EH (cell line): Measurements from ENCODE around the gene MEOX2.

Experiments
- DNase-seq: peaks from one replicate; pipeline ENCODE4 v3.0.0-alpha.2; 2015; ENCODE audit warnings: low read depth

Gene MEOX2

DNA sequence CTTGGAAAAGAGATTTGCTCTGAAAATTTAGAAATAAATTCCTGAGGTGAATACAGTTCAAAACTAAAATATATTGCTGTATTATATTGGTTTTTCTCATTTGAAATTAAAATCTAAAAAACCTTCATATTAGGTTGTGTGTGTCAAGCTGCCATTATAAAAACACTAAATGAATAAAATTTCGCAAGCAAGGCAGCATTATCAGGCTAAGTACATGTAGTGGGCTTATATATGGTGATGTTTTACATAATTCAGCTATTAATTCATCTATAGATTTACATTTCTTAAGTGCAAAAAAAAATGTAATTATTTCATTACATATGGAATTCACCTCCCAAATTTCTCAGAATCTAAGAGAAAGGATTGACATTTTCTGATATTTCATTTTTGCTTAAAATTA is 5.3 kb downstream of the MEOX2 start:
- no peak for DNase-seq

DNA sequence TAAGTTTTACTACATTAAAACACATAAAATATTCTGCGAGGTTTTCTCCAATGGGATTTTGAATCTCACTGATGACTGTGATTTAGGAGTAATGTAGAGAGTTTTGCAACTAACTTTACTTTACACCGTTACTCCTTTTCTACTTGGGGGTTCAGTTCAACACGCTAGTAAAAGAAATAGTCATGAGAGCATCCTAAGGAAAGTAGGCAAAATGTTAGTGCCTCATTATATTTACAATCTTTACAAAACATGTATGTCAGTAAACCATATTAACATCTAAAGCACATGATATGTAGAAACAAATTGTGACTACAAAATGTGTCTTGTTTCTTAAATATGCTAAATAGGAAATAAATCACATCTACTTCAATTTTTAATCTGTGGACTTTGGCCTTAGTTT is 6.0 kb downstream of the MEOX2 start:
- no peak for DNase-seq

GRCh38 chr7:15679306-15679705 is 7.2 kb downstream of the MEOX2 start:
- DNase-seq, result no peak

DNA sequence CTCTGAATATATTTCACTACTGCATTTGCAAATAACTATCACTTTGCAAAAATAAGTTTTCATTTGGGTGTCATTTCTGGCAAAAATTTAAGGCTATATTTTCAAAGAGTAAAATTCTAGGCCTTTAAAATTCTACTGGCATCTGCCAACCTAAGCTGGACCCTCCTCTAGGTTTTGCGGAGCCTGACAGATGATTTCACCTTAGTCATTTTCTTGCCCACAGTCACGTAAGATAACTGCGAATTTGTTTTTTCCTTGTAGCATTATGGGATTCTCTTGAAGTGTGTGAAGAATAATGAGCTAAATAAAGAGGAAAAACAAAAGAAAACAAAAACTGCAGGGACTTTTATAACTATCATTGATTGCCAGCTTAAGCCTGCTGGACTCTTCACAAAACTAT is 7.8 kb downstream of the MEOX2 start:
- DNase-seq, result no peak

DNA sequence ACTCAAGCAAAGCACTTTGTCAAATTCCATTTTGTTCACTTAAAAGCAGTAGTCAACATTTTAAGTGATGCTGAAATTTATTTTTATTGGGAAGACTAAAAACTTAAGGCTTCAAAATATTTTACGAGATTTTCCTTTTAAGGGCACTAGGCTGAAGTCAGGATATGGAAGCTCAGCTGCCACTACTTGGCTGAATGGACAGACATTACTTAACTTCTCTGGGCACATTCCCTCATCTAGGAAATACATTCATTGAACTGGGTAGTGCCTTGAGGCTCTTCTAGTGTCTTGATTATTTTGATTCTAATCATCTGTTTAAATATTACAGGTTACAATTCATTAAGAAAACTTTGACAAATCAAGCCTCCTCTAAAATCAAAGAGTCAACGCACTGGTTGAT is 11.1 kb downstream of the MEOX2 start:
- DNase-seq, result no peak

DNA sequence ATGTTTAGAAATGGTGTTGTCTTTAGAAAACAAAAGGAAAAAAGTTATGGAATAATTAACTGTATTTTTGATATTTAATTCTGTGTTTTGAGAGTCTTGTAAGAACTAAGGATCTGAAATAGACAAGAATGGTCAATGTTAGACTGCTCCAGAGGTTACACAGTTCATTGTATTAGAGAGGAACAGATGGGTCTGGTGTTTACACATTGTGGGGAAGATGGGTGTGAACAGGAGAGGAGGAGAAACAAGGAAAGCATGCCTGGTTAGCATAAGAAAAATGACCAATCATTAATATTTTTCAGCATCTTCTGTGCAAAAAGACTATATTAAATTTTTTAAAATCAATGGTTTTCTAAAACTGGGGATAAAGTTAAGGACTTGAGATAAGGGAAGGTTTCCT is 11.9 kb downstream of the MEOX2 start:
- no peak for DNase-seq

GRCh38 chr7:15669443-15670090 is 16.9 kb downstream of the MEOX2 start:
- DNase-seq, result no peak

DNA sequence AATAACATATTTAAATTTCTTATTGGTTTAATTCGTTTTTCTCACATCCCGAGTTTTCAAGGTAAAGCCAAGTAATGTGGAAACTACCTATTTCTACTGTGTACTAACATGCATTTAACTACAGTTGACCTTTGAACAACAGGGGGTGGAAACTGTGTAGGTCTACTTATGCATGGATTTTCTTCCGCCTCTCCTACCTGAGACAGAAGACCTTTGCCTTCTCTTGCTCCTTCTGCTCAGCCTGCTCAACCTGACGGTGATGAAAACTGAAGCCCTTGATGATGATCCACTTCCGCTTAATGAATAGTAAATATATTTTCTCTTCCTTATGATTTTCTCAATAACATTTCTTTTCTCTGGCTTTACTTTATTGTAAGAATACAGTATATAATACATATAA is 18.5 kb downstream of the MEOX2 start:
- no peak for DNase-seq

GRCh38 chr7:15662451-15662850 is 24.0 kb downstream of the MEOX2 start:
- no peak for DNase-seq

DNA sequence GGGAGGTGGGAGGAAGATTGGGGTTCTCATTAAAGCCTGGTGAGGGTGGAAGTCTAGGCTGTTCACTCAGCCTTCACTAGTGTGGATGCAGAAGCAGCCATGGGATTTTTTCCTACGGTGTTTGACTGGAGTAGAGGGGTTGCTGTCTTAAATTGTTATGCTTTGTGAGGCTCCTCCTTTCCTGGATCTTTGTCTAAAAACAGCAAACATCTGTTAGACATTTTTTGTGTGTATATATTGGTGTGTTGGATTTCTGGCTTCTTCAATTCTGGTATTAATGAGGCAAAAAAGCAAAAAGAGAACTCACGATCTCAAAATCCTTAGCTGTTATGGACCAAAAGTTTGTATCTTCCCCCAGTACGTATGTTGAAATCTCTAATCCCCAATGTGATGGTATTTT is 28.2 kb downstream of the MEOX2 start:
- no peak for DNase-seq

DNA sequence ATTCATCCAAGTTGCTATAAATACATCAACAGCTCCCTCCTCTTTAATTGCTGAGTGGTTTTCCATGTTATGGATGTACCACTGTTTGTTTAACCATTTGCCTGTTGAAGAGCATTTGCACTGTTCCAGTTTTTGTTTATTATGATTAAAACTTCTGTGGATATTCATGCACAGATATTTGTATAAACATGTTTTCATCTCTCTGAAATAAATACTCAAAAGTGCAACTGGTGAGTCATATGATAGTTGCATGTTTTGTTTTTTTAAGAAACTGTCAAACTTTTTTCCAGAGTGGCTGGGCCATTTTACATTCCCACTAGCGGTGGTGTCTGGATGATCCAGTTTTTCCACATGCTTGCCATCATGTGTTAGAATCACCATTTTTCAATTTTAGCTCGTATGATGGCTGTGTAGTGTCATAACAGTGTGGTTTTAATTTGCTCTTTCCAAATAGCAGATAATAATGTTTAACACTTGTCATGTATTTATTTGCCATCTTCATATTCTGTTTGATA is 33.6 kb downstream of the MEOX2 start:
- DNase-seq, result no peak

DNA sequence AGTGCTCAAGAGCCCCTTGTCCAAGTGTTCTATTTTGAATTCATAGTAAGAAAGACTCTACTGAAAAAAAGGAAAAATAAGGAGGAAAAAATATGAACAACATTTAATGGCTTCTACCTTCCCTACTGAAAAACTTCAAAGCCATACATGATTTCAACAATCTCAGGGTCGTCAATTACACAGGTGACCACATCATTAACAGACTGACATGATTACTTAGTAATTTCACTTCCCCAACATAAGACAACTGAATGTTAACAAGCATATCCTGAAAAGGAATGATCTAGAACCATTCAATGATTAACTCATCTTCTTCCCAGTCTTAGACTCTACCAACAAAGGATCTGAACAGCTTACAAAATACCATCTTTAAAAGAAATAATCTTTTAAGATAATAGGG is 34.8 kb downstream of the MEOX2 start:
- DNase-seq, result no peak

DNA sequence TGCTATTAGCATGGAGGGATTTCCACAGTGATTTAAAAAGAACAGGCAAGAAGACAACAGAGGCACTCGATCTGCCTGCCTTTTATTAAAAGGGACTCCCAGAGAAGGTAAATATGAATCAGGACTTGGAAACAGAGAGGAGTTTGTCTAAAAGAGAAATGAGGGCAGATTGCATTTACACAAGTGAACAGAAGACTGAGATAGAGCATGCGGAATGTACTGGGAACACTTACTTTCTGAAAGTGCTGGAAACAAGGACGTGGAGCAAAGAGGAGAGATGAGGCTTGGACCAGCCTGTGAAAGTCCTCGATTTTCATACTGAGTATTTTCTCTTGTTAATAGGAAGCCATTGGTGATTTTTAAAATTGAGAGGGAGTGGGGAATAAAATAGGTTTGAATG is 35.7 kb downstream of the MEOX2 start:
- DNase-seq, result no peak

GRCh38 chr7:15648461-15648961 is 38.0 kb downstream of the MEOX2 start:
- no peak for DNase-seq

DNA sequence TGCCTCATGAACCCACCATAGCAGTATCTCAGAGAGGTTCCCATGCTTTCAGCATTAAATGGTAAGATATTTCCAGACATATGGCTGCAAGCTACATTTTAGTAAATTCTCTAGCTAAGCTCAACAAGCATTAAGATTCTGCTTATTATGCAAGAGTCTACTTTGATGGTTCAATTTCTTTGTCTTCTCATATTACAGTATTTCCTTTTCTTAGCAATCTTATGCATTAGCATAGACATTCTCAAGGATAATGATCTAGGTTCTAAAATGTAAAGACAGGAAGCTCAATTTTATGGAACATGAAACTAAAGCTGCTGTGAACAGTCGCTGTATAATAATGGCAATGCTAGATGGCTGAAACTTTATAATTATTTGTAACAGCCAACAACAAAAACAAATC is 39.2 kb downstream of the MEOX2 start:
- no peak for DNase-seq

DNA sequence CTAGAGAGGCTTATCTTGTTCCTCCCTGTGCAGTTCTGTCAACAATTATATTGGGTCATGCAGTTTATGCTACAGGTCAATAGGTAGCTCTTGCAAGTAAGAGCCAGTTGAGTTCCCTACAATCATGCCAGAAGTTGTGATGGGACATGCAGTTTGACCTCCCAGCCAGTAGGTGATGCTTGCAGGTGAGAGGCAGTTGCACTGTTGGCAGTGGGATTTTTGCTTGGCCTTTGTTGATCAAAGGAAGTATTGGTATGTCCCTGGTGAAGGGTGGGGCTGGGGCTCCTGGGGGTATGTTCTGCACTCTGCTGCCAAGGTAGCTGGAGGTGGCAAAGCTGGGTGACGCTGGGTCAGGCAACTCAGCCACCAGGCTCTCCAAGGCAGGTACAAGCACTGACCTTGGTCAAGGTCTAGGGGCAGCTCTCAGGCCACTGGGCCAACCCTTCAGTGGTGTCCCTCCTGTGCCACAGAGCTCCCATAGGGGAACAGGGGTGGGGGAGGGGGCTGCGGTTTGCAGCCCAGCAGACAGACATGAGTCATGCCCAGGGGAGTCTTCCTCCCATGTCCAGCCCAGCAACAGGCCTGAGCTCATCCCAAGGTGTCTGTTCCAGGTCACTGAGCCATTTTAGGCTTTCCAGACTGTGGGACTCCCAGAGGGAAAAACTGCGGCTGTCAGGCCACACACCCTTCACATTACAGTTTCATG is 43.3 kb downstream of the MEOX2 start:
- no peak for DNase-seq

GRCh38 chr7:15628876-15629275 is 57.6 kb downstream of the MEOX2 start:
- DNase-seq, result no peak

DNA sequence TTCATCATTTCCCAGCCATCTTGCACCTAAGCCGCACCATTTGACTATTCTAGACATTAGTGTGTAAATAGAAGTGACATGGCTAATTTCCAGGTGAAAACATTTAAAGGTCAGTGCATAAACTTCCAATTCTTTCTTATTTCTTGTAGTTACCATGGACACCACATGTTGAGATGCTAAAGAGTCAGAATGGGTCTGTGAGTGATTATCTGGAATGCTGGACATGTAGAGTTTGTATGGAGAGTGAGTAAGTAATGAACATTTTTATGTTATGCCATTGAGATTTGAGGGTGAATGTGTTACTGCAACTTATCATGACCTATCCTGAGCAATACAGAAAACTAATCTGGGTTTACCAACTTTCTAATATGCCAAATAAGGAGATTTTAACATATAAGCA is 60.4 kb downstream of the MEOX2 start:
- DNase-seq, result no peak

- peak; percentile 16 for DNase-seq
Measured at GRCh38 chr7:15625466-15625865, 61.0 kb downstream of the MEOX2 start.

DNA sequence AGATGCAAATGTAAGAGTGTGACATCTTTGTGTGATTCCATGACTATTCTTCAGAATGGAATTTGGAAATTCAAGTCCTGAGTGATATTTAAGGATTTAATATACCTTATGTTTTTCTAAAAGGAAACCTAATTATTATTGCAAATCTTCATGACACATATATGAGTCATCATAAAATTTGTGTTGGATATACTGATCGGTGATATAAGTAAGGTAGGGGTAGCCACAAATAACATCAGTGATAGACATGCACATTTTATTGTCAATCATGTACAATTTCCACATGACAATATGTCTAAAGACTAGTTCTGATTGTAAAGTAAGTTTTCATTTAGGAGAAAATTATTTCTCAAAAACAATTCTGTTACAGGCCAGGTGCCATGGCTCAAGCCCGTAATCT is 65.0 kb downstream of the MEOX2 start:
- no peak for DNase-seq

DNA sequence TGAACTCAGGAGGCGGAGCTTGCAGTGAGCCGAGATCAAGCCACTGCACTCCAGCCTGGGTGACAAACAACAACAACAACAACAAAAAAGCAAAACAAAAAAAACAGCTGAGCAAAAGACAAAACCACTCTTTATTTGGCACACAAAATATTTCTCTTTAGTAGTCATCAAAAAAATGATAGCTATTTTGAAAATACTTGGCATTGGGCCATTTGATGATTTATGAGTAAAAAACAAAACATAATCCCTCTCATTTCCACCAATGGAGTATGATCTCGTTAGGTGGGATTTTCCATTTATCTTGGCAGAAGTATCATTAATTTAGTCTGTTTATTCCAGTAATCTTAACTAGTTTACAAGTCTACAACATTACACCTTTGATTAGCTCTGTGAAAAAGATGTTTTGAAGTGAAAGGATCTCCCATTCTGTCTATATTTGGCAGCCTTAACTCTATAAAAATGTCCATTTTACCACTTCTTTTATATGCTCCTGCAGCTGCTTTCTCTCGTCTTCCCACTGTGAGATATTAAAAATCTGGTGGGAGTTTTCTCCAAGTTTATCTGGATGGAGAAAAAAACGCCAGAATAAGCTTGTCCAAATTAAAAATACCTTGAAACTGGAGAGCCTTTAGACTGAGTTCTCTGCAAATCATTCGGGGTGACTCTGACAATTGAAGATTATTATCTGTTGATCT is 65.8 kb downstream of the MEOX2 start:
- DNase-seq, result no peak

GRCh38 chr7:15618275-15618674 is 68.2 kb downstream of the MEOX2 start:
- no peak for DNase-seq

DNA sequence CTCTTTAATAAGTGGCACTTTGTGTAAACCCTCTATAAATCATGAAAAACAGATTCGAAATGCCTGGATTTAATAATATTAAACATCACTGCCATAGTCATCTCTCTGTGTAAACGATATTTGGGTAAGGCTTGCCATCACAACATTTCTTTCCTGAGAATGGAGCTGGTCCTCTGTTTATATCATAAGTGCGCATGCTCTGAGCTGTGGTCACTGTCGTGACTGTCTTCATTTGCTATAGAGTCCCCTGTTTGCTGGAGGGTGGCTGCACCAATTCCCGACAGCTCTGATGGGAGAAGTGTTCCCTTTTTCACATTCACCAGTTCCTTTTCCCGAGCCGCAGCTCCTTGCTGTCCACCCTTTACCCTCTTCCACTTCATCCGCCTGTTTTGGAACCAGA is 74.3 kb downstream of the MEOX2 start:
- no peak for DNase-seq
